ENCODE data around the gene GRIP2.

Gene GRIP2

DNA sequence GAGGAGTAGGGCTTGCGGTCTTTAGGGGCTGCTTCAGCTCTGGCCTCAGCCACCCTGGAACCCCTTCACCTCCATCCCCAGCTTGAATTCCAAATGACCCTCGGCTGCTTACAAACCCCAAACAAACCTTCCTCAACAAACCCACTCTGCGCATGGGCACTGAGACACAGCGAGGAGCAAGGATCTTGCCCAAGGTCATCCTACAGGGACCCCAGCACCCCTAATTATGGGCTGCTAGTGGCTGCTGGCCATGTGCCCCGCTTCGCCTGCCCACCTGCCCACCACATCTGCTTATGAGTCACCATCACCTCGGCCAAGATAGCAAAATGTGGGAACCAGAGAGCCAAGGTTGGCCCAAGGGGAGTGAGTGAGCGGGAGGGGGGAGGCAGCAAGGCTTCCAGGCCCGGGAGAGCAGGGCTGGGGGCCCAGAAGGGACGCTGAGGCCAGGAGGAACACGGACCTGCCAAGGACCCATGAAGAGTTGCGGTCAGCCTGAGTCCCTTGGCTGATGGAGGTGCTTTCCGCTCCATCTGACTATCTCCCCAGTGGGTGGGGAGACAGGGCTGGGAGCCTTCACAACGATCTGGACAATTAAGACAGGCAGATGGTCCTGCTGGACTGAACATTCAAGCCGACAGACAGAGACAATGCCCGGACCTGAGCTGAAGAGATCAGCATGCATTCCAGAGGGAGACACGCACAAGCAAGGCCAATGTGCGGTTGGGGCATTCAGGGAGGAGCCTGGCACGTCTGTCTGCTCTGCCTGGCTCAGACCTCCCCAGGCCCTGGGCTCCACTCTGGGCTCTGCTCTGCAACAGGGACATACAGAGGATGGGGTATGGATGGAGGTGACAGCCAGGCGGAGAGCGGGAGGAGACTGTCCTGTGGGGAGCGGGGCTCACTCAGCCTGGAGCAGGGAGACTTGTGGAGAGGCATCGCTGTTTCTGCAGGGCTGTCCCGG, 10.8 kb upstream of the GRIP2 start:
- Histone ChIP-seq H3K9me3 (ENCODE audit: control insufficient read depth in 1 of 2, low read length in 2 of 2) (no peaks in the 10 kb centered on the region), H3K9ac (ENCODE audit: low read depth in 1 of 2, low read length in 2 of 2) (no peak overlapping the region), H3K27me3 (ENCODE audit: control insufficient read depth in 1 of 2, insufficient read depth in 2 of 2, low read length in 2 of 2) (no peaks in the 10 kb centered on the region), H3K4me3 (ENCODE audit: low read depth in 1 of 2, low read length in 2 of 2) (no peak overlapping the region), H3K4me1 (ENCODE audit: control insufficient read depth in 1 of 2, insufficient read depth in 2 of 2, low read length in 2 of 2) (peaks cover 15 to 18% of the 10 kb centered on the region in 2 donors), H3K27ac (ENCODE audit: low read depth, low read length) (no peak overlapping the region), H3K36me3 (ENCODE audit: control insufficient read depth in 1 of 2, insufficient read depth in 2 of 2, low read length in 2 of 2) (no peaks in the 10 kb centered on the region)

DNA sequence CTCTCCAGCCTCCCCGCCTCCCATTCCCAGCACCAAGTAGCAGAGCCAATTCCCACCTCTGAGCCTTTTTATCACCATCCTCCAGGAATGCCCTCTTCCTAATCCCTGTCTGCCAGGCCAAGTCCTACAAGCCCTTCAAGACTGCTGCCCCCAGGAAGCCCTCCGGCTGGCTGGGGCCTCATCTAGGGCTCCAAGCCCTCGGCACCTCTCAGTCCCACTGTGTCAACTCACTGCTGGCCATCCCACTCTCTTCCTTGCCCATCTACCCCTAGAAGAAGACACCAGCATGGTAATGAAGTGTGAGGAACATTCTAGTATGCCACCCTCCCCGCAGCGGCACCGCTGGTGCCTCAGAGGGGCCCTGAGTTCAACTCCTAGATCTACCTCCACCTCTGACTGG, 10.0 kb upstream of the GRIP2 start:
- H3K27ac ChIP-seq (ENCODE audit: low read depth, low read length), result no peak overlapping the region
- no peak overlapping the region for H3K9ac ChIP-seq (ENCODE audit: low read depth in 1 of 2, low read length in 2 of 2)
- no peak overlapping the region for H3K4me3 ChIP-seq (ENCODE audit: low read depth in 1 of 2, low read length in 2 of 2)
- H3K36me3 ChIP-seq (ENCODE audit: control insufficient read depth in 1 of 2, insufficient read depth in 2 of 2, low read length in 2 of 2), result no peaks in the 10 kb centered on the region
- no peaks in the 10 kb centered on the region for H3K27me3 ChIP-seq (ENCODE audit: control insufficient read depth in 1 of 2, insufficient read depth in 2 of 2, low read length in 2 of 2)
- no peaks in the 10 kb centered on the region for H3K9me3 ChIP-seq (ENCODE audit: control insufficient read depth in 1 of 2, low read length in 2 of 2)
- peaks cover 10 to 12% of the 10 kb centered on the region in 2 donors for H3K4me1 ChIP-seq (ENCODE audit: control insufficient read depth in 1 of 2, insufficient read depth in 2 of 2, low read length in 2 of 2)

DNA sequence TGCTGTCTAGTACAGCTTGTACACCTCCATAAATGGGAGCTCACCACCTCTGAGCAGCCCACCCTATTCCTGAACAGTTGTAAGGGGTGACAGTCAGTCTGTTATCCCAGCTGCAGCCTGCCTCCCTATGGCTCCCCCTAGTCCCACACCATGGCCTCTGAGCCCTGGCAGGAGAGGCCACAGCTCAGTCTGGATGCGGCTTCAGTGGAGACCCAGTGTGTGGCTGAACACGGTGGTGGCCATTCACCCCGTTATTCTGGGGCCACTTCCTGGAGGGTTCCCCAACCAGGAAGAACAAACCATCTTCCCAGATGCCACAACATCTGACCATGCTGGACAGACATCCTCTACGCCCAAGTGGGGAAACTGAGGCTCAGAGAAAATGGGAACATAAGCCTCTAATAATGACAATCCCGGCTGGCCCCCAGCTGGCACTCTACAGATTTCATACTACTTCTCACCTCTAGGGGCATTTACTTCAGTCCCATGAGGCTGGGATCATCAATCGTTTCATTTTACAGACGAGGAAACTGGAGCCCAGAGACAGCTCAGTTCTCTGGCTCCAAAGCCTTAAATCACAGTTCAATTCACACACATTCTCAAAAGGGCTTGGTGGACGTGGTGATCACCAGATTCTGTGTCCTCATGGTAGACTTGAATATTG, 9.2 kb upstream of the GRIP2 start:
- peaks cover 10 to 12% of the 10 kb centered on the region in 2 donors for H3K4me1 ChIP-seq (ENCODE audit: control insufficient read depth in 1 of 2, insufficient read depth in 2 of 2, low read length in 2 of 2)
- H3K27me3 ChIP-seq (ENCODE audit: control insufficient read depth in 1 of 2, insufficient read depth in 2 of 2, low read length in 2 of 2), result no peaks in the 10 kb centered on the region
- no peak overlapping the region for H3K9ac ChIP-seq (ENCODE audit: low read depth in 1 of 2, low read length in 2 of 2)

DNA sequence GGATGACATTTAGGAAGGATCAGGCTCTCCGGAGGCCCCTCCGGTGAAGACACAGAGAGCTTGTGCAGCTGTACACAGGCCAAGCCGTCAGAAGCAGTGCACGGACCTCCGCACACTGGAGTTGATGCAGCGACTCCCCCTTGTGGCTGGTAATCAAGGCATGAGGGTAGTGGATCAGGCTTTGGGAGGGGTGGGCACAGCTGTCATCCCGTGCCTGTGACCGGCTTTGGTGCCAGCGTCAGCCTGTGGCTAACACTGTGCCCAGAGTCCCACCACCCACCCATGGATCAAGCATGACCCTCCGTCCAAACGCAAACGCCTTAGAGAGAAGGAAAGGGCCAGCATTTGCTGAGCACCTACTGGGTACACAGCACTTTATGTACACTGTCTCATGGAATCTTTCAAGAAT, 8.2 kb upstream of the GRIP2 start:
- Histone ChIP-seq H3K4me3 (ENCODE audit: low read depth in 1 of 2, low read length in 2 of 2) (no peak overlapping the region), H3K36me3 (ENCODE audit: control insufficient read depth in 1 of 2, insufficient read depth in 2 of 2, low read length in 2 of 2) (no peaks in the 10 kb centered on the region), H3K27ac (ENCODE audit: low read depth, low read length) (no peak overlapping the region), H3K4me1 (ENCODE audit: control insufficient read depth in 1 of 2, insufficient read depth in 2 of 2, low read length in 2 of 2) (peaks cover 9 to 10% of the 10 kb centered on the region in 2 donors), H3K9me3 (ENCODE audit: control insufficient read depth in 1 of 2, low read length in 2 of 2) (no peaks in the 10 kb centered on the region), H3K9ac (ENCODE audit: low read depth in 1 of 2, low read length in 2 of 2) (no peak overlapping the region), H3K27me3 (ENCODE audit: control insufficient read depth in 1 of 2, insufficient read depth in 2 of 2, low read length in 2 of 2) (no peaks in the 10 kb centered on the region)

More for the DNA sequence above, 9.2 kb upstream of the GRIP2 start:
- Histone ChIP-seq H3K27ac (ENCODE audit: low read depth, low read length) (no peak overlapping the region), H3K36me3 (ENCODE audit: control insufficient read depth in 1 of 2, insufficient read depth in 2 of 2, low read length in 2 of 2) (no peaks in the 10 kb centered on the region), H3K4me3 (ENCODE audit: low read depth in 1 of 2, low read length in 2 of 2) (no peak overlapping the region), H3K9me3 (ENCODE audit: control insufficient read depth in 1 of 2, low read length in 2 of 2) (no peaks in the 10 kb centered on the region)

DNA sequence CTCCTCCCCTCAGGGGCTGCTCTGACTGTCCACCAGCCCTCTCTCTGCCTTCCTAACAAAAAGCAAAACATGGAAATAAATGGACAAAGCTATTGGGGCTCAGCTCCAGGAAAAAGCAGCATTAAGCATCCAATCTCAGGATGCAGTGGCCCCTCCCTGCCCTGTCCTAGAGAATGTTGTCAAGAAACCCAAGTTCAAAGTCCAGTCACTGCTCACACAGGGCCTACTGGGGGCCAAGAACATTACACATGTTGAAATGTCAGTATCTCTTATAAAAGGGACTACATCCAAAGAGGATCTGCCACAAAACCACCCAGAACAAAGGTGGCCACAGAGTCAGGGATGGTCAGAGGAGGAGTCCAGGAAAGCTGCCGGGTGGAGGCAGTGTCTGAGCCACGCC, 7.6 kb upstream of the GRIP2 start:
- Histone ChIP-seq H3K27ac (ENCODE audit: low read depth, low read length) (no peak overlapping the region), H3K9ac (ENCODE audit: low read depth in 1 of 2, low read length in 2 of 2) (no peak overlapping the region), H3K4me3 (ENCODE audit: low read depth in 1 of 2, low read length in 2 of 2) (no peak overlapping the region), H3K4me1 (ENCODE audit: control insufficient read depth in 1 of 2, insufficient read depth in 2 of 2, low read length in 2 of 2) (peaks cover 9 to 10% of the 10 kb centered on the region in 2 donors), H3K9me3 (ENCODE audit: control insufficient read depth in 1 of 2, low read length in 2 of 2) (no peaks in the 10 kb centered on the region), H3K27me3 (ENCODE audit: control insufficient read depth in 1 of 2, insufficient read depth in 2 of 2, low read length in 2 of 2) (no peaks in the 10 kb centered on the region), H3K36me3 (ENCODE audit: control insufficient read depth in 1 of 2, insufficient read depth in 2 of 2, low read length in 2 of 2) (no peaks in the 10 kb centered on the region)

DNA sequence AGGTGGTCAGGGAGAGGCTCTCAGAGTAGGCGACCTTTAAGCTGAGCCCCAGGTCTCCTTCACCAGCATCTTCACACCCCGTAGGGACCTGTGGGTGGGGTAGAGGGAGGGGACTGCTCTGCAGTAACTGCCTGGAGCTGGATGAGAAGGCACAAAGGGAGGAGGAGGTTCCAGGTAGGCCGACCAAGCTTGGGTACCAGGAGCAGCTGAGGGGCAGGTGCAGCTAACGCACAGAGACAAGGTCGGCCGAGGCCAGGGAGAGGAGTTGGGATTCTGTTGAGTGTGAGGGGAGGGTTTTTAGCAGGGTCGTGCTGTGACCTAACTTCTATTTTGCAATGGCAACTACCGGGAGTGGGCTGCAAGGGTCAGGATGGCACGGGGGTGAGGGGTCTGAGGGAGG, 5.9 kb upstream of the GRIP2 start:
- Histone ChIP-seq H3K27me3 (ENCODE audit: control insufficient read depth in 1 of 2, insufficient read depth in 2 of 2, low read length in 2 of 2) (no peaks in the 10 kb centered on the region), H3K9me3 (ENCODE audit: control insufficient read depth in 1 of 2, low read length in 2 of 2) (no peaks in the 10 kb centered on the region), H3K27ac (ENCODE audit: low read depth, low read length) (no peak overlapping the region), H3K4me1 (ENCODE audit: control insufficient read depth in 1 of 2, insufficient read depth in 2 of 2, low read length in 2 of 2) (peaks cover 9 to 10% of the 10 kb centered on the region in 2 donors), H3K4me3 (ENCODE audit: low read depth in 1 of 2, low read length in 2 of 2) (no peak overlapping the region), H3K36me3 (ENCODE audit: control insufficient read depth in 1 of 2, insufficient read depth in 2 of 2, low read length in 2 of 2) (no peaks in the 10 kb centered on the region), H3K9ac (ENCODE audit: low read depth in 1 of 2, low read length in 2 of 2) (no peak overlapping the region)

DNA sequence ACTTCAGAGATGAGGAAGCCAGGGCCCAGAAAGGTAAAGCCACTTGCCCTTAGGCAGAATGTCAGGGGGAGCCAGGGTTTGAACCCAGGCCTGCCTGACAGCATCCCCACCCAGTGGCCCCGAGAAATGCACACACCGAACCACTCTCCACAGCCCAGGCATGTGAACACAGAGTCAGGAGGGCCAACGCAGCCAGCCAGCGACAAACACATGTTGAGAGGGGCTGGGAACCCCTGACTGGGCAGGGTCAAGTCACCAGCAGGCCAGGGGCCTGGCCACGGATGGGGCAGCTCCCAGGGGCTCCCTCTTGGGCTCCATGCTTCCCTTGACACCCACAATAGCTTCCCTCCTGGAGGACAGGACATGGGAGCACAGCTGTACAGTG, 5.1 kb upstream of the GRIP2 start:
- Histone ChIP-seq H3K4me1 (ENCODE audit: control insufficient read depth in 1 of 2, insufficient read depth in 2 of 2, low read length in 2 of 2) (peaks cover 9 to 10% of the 10 kb centered on the region in 2 donors), H3K4me3 (ENCODE audit: low read depth in 1 of 2, low read length in 2 of 2) (no peak overlapping the region), H3K9ac (ENCODE audit: low read depth in 1 of 2, low read length in 2 of 2) (no peak overlapping the region), H3K36me3 (ENCODE audit: control insufficient read depth in 1 of 2, insufficient read depth in 2 of 2, low read length in 2 of 2) (no peaks in the 10 kb centered on the region), H3K9me3 (ENCODE audit: control insufficient read depth in 1 of 2, low read length in 2 of 2) (no peaks in the 10 kb centered on the region), H3K27ac (ENCODE audit: low read depth, low read length) (no peak overlapping the region), H3K27me3 (ENCODE audit: control insufficient read depth in 1 of 2, insufficient read depth in 2 of 2, low read length in 2 of 2) (no peaks in the 10 kb centered on the region)

DNA sequence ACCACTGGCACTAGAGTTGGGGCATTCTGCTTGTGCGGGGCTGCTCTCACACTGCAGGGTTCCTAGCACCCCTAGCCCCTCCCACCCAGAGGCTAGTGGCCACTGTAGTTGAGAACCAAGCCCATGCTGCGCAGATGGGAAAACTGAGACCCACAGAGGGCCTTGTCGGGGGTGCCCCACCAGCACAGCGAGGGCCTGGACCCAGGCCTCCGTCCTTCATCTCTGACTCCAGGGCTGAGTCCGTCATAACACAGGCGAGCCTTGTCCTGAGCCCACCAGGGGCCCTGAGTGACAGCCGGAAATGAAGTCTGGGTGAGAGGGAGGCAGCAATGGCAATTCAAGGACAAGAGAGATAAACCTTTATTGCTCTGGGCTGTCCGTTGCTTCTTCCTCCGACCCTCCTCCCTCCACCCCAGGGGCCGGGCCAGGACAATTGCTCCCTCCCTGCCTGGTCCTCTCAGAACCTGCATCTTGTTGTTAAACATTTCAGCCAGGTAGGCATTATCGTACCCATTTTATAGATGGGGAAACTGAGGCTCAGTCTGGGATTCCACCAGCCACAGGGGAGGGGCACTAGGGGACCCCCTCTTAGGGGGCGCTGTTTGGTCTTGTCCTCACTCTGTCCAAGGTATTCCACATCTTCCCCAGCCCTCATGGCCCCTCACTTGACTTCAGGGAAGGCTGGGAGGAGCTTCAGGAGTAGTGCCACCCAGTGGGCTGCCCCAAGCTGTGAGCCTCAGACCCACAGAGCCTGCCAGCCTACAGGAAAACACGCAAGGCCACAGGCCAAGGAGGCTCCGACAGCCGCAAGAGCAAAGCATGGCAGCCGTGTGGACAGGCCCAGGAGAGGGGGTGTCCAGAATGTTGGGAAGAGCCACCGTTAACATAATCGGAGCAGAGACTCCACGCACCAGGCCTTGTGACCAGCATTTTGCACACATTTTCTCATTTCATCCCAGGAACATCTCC, 4.4 kb upstream of the GRIP2 start:
- no peak overlapping the region for H3K27ac ChIP-seq (ENCODE audit: low read depth, low read length)
- no peaks in the 10 kb centered on the region for H3K9me3 ChIP-seq (ENCODE audit: control insufficient read depth in 1 of 2, low read length in 2 of 2)
- H3K36me3 ChIP-seq (ENCODE audit: control insufficient read depth in 1 of 2, insufficient read depth in 2 of 2, low read length in 2 of 2), result no peaks in the 10 kb centered on the region
- H3K9ac ChIP-seq (ENCODE audit: low read depth in 1 of 2, low read length in 2 of 2), result no peak overlapping the region
- H3K27me3 ChIP-seq (ENCODE audit: control insufficient read depth in 1 of 2, insufficient read depth in 2 of 2, low read length in 2 of 2), result no peaks in the 10 kb centered on the region
- peaks cover 9 to 10% of the 10 kb centered on the region in 2 donors for H3K4me1 ChIP-seq (ENCODE audit: control insufficient read depth in 1 of 2, insufficient read depth in 2 of 2, low read length in 2 of 2)
- H3K4me3 ChIP-seq (ENCODE audit: low read depth in 1 of 2, low read length in 2 of 2), result no peak overlapping the region

DNA sequence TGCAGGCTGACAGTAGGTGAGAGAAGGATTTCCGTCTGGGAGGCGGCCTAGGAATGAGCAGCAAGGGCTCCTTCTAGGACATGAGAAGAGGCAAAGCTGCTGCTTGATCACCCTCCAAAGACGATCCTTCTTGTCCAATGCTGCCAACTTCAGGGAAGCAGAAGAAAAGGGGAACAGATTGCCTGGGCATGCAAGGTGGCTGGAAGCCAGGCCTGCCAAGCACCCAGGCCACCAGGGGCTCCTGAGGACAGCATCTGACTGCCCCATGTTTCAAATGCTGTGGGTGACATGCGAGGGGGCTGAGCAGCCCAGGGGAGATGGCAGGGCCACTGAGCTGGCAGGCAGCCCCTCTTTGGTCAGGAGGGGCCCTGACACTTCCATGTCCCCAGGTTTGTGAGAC, 3.3 kb upstream of the GRIP2 start:
- Histone ChIP-seq H3K36me3 (ENCODE audit: control insufficient read depth in 1 of 2, insufficient read depth in 2 of 2, low read length in 2 of 2) (no peaks in the 10 kb centered on the region), H3K9me3 (ENCODE audit: control insufficient read depth in 1 of 2, low read length in 2 of 2) (no peaks in the 10 kb centered on the region), H3K4me1 (ENCODE audit: control insufficient read depth in 1 of 2, insufficient read depth in 2 of 2, low read length in 2 of 2) (peaks cover 9 to 10% of the 10 kb centered on the region in 2 donors), H3K27ac (ENCODE audit: low read depth, low read length) (no peak overlapping the region), H3K9ac (ENCODE audit: low read depth in 1 of 2, low read length in 2 of 2) (no peak overlapping the region), H3K27me3 (ENCODE audit: control insufficient read depth in 1 of 2, insufficient read depth in 2 of 2, low read length in 2 of 2) (no peaks in the 10 kb centered on the region), H3K4me3 (ENCODE audit: low read depth in 1 of 2, low read length in 2 of 2) (no peak overlapping the region)

Data from duodenal mucosa (tissue), 2 donors.